Prostate gland (tissue), 2 donors: Measurements from ENCODE around the gene ZNF688. TPM values are rescaled to one million over a fixed set of nuclear protein-coding genes. Genes with fewer than 3 reads are reported as not detected.
A peak's percentile ranks its signal among the peaks of the same experiment; 100 is the strongest.

ENCODE experiments used
- DNase-seq: peaks from one replicate; pipeline ENCODE4 v3.0.0-alpha.2; 2019; ENCODE audit warnings: low spot score
- H3K27ac ChIP-seq, 2 donors: fragments of 200-600 bp; sonication (generic); 2 replicates each; pipeline ENCODE4 v1.5.1; 2017 to 2019
- H3K27me3 ChIP-seq: fragments of 200-600 bp; sonication (generic); replicated peaks from 2 replicates; pipeline ENCODE4 v1.5.1; 2019; ENCODE audit not compliant: insufficient read depth
- H3K36me3 ChIP-seq, 2 donors: fragments of 200-600 bp; sonication (generic); 1 replicate in 1 of 2; 2 replicates in 1 of 2; pipeline versions ENCODE4 v1.5.1 to v1.8.1; 2017 to 2019
- H3K4me1 ChIP-seq: fragments of 200-600 bp; sonication (generic); replicated peaks from 2 replicates; pipeline ENCODE4 v1.5.1; 2019
- H3K4me3 ChIP-seq, 2 donors: fragments of 200-600 bp; sonication (generic); 2 replicates each; pipeline ENCODE4 v1.5.1; 2017 to 2019
- H3K9me3 ChIP-seq: fragments of 200-600 bp; sonication (generic); 2 replicates; pipeline ENCODE4 v1.5.1; 2017
- POLR2A ChIP-seq: fragments of 450-650 bp; IDR thresholded peaks from one replicate; pipeline ENCODE4 v1.6.1; 2016; ENCODE audit warnings: antibody characterized with exemption, mild to moderate bottlenecking
- POLR2AphosphoS5 ChIP-seq: sonication (generic); formaldehyde crosslinking; IDR thresholded peaks from one replicate; pipeline ENCODE4 v1.6.1; 2017; ENCODE audit warnings: antibody characterized with exemption
- WGBS: methylation state at CpG from one replicate; pipeline ENCODE4 v1.1.5; 2018; 5-methylcytosine and 5-hydroxymethylcytosine counted together
- intact Hi-C: fragments of 100-400 bp; cut with DNase I; formaldehyde crosslinking; loops from one replicate; pipeline ENCODE4 v1.14.2; 2022
- total RNA-seq, 2 donors: library from RNA; depleted of rRNA; stranded (reverse); fragments of >200 nt; gene quantifications; one replicate each; pipeline ENCODE4 v1.1.0, GENCODE V29; 2016
- TF ChIP-seq, protein P1 (sequence below), 4 experiments: fragments of 200-600 bp in 2 of 4; fragments of 450-650 bp in 2 of 4; sonication (generic) in 2 of 4; IDR thresholded peaks; 1 replicate in 3 of 4; 2 replicates in 1 of 4; pipeline ENCODE4 v1.5.1; 2016 to 2019; ENCODE audit warnings: antibody characterized with exemption in 4 of 4, mild to moderate bottlenecking in 2 of 4, moderate library complexity in 2 of 4

The ZNF688 gene
- total RNA-seq, 2 donors from 2014 or later, result 20.4 to 21.5 TPM

DNA sequence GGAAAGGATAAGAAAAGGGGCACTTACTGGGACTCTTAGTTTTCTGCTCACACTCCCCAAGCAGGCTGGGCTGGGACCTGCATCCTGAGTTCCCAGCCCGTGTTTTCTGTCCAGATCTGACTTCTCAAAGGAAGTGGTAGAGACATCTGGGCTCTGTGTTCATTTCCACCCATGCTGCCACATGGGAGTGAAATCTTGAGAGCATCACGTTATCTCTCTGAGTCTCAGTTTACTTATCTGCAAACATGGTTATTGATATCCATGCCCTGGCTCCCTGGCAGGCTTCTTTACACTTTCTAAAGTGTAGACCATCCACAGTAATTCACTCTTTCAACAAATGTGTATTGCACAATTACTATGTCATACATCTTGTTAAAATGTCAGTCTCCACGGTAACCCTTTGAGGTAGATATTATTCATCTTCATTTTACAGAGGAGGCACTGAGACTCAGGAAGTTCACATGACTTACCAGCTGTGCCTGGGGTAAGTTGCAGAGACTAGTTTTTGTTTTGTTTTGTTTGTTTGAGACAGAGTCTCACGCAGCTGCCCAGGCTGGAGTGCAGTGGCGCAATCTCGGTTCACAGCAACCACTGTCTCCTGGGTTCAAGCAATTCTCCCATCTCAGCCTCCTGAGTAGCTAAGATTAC lies 3.4 kb downstream of the ZNF688 start:
- no peaks in the 10 kb centered on the region for H3K9me3 ChIP-seq
- TF ChIP-seq POLR2AphosphoS5 (peak; percentile 81), POLR2A (peak; percentile 32)
- TF ChIP-seq, protein P1, sequence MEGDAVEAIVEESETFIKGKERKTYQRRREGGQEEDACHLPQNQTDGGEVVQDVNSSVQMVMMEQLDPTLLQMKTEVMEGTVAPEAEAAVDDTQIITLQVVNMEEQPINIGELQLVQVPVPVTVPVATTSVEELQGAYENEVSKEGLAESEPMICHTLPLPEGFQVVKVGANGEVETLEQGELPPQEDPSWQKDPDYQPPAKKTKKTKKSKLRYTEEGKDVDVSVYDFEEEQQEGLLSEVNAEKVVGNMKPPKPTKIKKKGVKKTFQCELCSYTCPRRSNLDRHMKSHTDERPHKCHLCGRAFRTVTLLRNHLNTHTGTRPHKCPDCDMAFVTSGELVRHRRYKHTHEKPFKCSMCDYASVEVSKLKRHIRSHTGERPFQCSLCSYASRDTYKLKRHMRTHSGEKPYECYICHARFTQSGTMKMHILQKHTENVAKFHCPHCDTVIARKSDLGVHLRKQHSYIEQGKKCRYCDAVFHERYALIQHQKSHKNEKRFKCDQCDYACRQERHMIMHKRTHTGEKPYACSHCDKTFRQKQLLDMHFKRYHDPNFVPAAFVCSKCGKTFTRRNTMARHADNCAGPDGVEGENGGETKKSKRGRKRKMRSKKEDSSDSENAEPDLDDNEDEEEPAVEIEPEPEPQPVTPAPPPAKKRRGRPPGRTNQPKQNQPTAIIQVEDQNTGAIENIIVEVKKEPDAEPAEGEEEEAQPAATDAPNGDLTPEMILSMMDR (IDR thresholded peaks at IDR 0.05), result no peak
- WGBS, result 34% methylated on average over 6 of the region's 6 CpGs
- no peak overlapping the region for H3K4me3 ChIP-seq
- H3K4me1 ChIP-seq, result peaks cover 6% of the 10 kb centered on the region
- peak overlapping the region in 1 of 2 donors; percentile 28 for H3K27ac ChIP-seq
- intact Hi-C loops, result no loop called here
- DNase-seq, result peak; percentile 58
- H3K27me3 ChIP-seq, result no peaks in the 10 kb centered on the region
- no peaks in the 10 kb centered on the region for H3K36me3 ChIP-seq

DNA sequence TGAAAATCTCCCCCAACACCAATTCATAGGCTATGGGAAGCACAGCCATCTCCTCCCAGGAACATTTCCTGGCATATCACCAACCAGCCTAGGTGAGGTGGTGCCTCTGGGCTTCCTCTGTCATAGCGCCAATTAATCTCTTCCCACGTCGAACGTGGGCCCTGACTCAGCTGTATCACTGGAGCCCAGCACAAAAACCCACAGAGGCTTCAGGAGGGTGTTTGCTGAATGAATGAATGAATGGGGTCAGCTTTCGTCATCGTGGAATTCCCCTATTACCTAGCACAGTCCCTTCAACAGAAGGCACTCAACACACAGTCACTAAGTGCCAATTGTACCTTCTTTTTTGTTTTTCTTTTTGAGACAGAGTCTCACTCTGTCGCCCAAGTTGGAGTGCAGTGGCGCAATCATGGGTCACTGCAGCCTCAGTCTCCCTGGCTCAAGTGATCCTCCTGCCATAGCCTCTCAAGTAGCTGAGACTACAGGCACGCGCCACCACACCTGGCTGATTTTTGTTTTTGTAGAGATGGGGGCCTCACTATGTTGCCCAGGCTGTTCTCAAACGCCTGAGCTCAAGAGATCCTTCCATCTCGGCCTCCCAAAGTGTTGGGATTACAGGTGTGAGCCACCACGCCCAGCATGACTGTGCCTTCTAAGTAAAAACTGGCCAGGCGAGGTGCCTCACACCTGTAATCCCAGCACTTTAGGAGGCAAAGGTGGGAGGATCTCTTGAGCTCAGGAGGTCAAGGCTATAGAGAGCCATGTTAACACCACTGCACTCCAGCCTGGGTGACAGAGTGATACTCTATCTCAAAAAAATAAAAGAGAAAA lies 4.1 kb downstream of the ZNF688 start:
- no peaks in the 10 kb centered on the region for H3K9me3 ChIP-seq
- TF ChIP-seq POLR2A (no peak), POLR2AphosphoS5 (no peak)
- TF ChIP-seq, protein P1 (IDR thresholded peaks at IDR 0.05), result no peak
- H3K4me3 ChIP-seq, result no peak overlapping the region
- intact Hi-C loops, result no loop called here
- 76% methylated on average over 14 of the region's 14 CpGs for WGBS
- no peak for DNase-seq
- no peaks in the 10 kb centered on the region for H3K36me3 ChIP-seq
- H3K27ac ChIP-seq, result peak overlapping the region in 1 of 2 donors; percentile 28
- H3K27me3 ChIP-seq, result no peaks in the 10 kb centered on the region
- H3K4me1 ChIP-seq, result peaks cover 3% of the 10 kb centered on the region

GRCh38 chr16:30566531-30566930 lies 5.0 kb downstream of the ZNF688 start:
- 88% methylated on average over 4 of the region's 4 CpGs for WGBS
- H3K27me3 ChIP-seq, result no peaks in the 10 kb centered on the region
- H3K27ac ChIP-seq, result no peak overlapping the region
- TF ChIP-seq POLR2A (no peak), POLR2AphosphoS5 (no peak)
- TF ChIP-seq, protein P1 (IDR thresholded peaks at IDR 0.05), result no peak
- no peak overlapping the region for H3K4me3 ChIP-seq
- H3K4me1 ChIP-seq, result no peaks in the 10 kb centered on the region
- no peaks in the 10 kb centered on the region for H3K9me3 ChIP-seq
- no peaks in the 10 kb centered on the region for H3K36me3 ChIP-seq
- DNase-seq, result no peak
- intact Hi-C loops, result no loop called here

- H3K9me3 ChIP-seq, result no peaks in the 10 kb centered on the region
- H3K4me3 ChIP-seq, result no peak overlapping the region
- TF ChIP-seq POLR2AphosphoS5, result no peak
- TF ChIP-seq, protein P1 (IDR thresholded peaks at IDR 0.05), result no peak
- no peak for TF ChIP-seq POLR2A
- no peak for DNase-seq
- H3K36me3 ChIP-seq, result no peaks in the 10 kb centered on the region
- H3K27ac ChIP-seq, result no peak overlapping the region
- no peaks in the 10 kb centered on the region for H3K27me3 ChIP-seq
- H3K4me1 ChIP-seq, result no peaks in the 10 kb centered on the region
- 55% methylated on average over 8 of the region's 8 CpGs for WGBS
- intact Hi-C loops, result no loop called here
These were observed 5.5 kb downstream of the ZNF688 start for GRCh38 chr16:30565984-30566383.
